Caki2 (cell line): ENCODE measurements around the gene STAC3. TPM values are rescaled to one million over a fixed set of nuclear protein-coding genes. Genes with fewer than 3 reads are reported as not detected.

Source experiments
- DNase-seq: peaks from one replicate; pipeline ENCODE4 v3.0.0-alpha.2; 2015; ENCODE audit warnings: low read depth
- in situ Hi-C: cut with HindIII; loops from 2 replicates; pipeline ENCODE4 v1.10.0; 2016; ENCODE audit warnings: low sequenced_read_pairs, low pct_unique_long_range_greater_than_20kb, mixed read lengths
- total RNA-seq: library from RNA; depleted of rRNA; stranded (reverse); fragments of >200 nt; shearing (Covaris generic); gene quantifications from 2 replicates; pipeline ENCODE4 v1.2.3, GENCODE V29; 2014; ENCODE audit warnings: low replicate concordance

Gene STAC3
- total RNA-seq, 1 experiment from 2014 or later = 0.95 TPM

GRCh38 chr12:57205186-57205585 lies 45.8 kb downstream of the STAC3 start:
- in situ Hi-C loops = no loop called here
- DNase-seq = no peak

- DNase-seq = no peak
- in situ Hi-C loops = no loop called here
Measured at GRCh38 chr12:57204454-57204853, 46.5 kb downstream of the STAC3 start.

- in situ Hi-C loops = no loop called here
- no peak for DNase-seq
Measured at GRCh38 chr12:57203791-57204190, 47.2 kb downstream of the STAC3 start.

GRCh38 chr12:57203201-57203600 lies 47.8 kb downstream of the STAC3 start:
- no peak for DNase-seq
- in situ Hi-C loops = no loop called here

- in situ Hi-C loops = no loop called here
- DNase-seq = no peak
Measured at GRCh38 chr12:57202321-57202720, 48.7 kb downstream of the STAC3 start.

- in situ Hi-C loops = no loop called here
- DNase-seq = no peak
Measured at GRCh38 chr12:57201631-57202030, 49.4 kb downstream of the STAC3 start.

- in situ Hi-C loops = no loop called here
- DNase-seq = no peak
Measured at GRCh38 chr12:57201219-57201618, 49.8 kb downstream of the STAC3 start.

- DNase-seq = no peak
Measured at GRCh38 chr12:57200497-57200896, 50.5 kb downstream of the STAC3 start.

GRCh38 chr12:57199191-57199590 lies 51.8 kb downstream of the STAC3 start:
- no peak for DNase-seq
- in situ Hi-C loops = no loop called here

More at GRCh38 chr12:57200497-57200896, 50.5 kb downstream of the STAC3 start:
- in situ Hi-C loops = no loop called here

GRCh38 chr12:57198329-57198728 lies 52.7 kb downstream of the STAC3 start:
- in situ Hi-C loops = no loop called here
- no peak for DNase-seq

GRCh38 chr12:57196956-57197355 lies 54.0 kb downstream of the STAC3 start:
- in situ Hi-C loops = no loop called here
- no peak for DNase-seq

- in situ Hi-C loops = no loop called here
- no peak for DNase-seq
Measured at GRCh38 chr12:57196439-57196838, 54.5 kb downstream of the STAC3 start.

- in situ Hi-C loops = no loop called here
- DNase-seq = no peak
Measured at GRCh38 chr12:57195611-57196371, 55.2 kb downstream of the STAC3 start.

GRCh38 chr12:57195186-57195585 lies 55.8 kb downstream of the STAC3 start:
- in situ Hi-C loops = no loop called here
- no peak for DNase-seq

GRCh38 chr12:57194253-57194652 lies 56.7 kb downstream of the STAC3 start:
- in situ Hi-C loops = no loop called here
- no peak for DNase-seq

- in situ Hi-C loops = no loop called here
- DNase-seq = no peak
Measured at GRCh38 chr12:57193706-57194245, 57.2 kb downstream of the STAC3 start.
